Calu3 (cell line): ENCODE results near the gene HIVEP2. TPM values are rescaled to one million over a fixed set of nuclear protein-coding genes. Genes with fewer than 3 reads are reported as not detected.

Experiments used
- BruUV-seq: library from RNA; stranded (reverse); fragments of 400-500 nt; replicated peaks from 2 replicates; lab custom pipeline; 2021; lab: Mats Ljungman, UMichigan
- CTCF ChIA-PET: fragments of 300-600 bp; sonication (Branson Sonifier 250); formaldehyde crosslinking; loops from one replicate; lab custom pipeline; 2022; ENCODE audit warnings: antibody characterized with exemption; lab: Charles Lee
- DNase-seq: peaks from one replicate; pipeline ENCODE4 v3.0.0; 2022
- H3K27ac Mint-ChIP-seq: one replicate; pipeline ENCODE4 v1.8.0; 2022; ENCODE audit warnings: mixed read lengths; ENCODE audit not compliant: unreplicated experiment
- H3K27me3 Mint-ChIP-seq: one replicate; pipeline ENCODE4 v1.8.0; 2022; ENCODE audit warnings: mixed read lengths; ENCODE audit not compliant: unreplicated experiment
- H3K36me3 Mint-ChIP-seq: one replicate; pipeline ENCODE4 v1.8.0; 2022; ENCODE audit warnings: mild to moderate bottlenecking, moderate library complexity, mixed read lengths; ENCODE audit not compliant: insufficient read depth, unreplicated experiment
- H3K4me1 Mint-ChIP-seq: one replicate; pipeline ENCODE4 v1.8.0; 2022; ENCODE audit warnings: mild to moderate bottlenecking, low read depth, mixed read lengths; ENCODE audit not compliant: unreplicated experiment
- H3K4me3 Mint-ChIP-seq: one replicate; pipeline ENCODE4 v1.8.0; 2022; ENCODE audit warnings: mild to moderate bottlenecking, low read depth, moderate library complexity, mixed read lengths; ENCODE audit not compliant: unreplicated experiment
- H3K9me3 Mint-ChIP-seq: one replicate; pipeline ENCODE4 v1.8.0; 2022; ENCODE audit warnings: low read depth, mixed read lengths; ENCODE audit not compliant: unreplicated experiment
- intact Hi-C: fragments of 100-400 bp; cut with micrococcal nuclease; formaldehyde crosslinking; loops from one replicate; pipeline ENCODE4 v1.10.0; 2022; ENCODE audit not compliant: unreplicated experiment
- total RNA-seq: library from RNA; stranded (reverse); gene quantifications from 2 replicates; pipeline ENCODE4 v1.2.3, GENCODE V29; 2022
- TF ChIP-seq, protein P1 (sequence below): fragments of 200-600 bp; IDR thresholded peaks from one replicate; pipeline ENCODE4 v1.8.0; 2022; ENCODE audit warnings: antibody characterized with exemption; ENCODE audit not compliant: unreplicated experiment

The HIVEP2 gene
- total RNA-seq, 1 experiment from 2014 or later: 18.4 TPM

DNA sequence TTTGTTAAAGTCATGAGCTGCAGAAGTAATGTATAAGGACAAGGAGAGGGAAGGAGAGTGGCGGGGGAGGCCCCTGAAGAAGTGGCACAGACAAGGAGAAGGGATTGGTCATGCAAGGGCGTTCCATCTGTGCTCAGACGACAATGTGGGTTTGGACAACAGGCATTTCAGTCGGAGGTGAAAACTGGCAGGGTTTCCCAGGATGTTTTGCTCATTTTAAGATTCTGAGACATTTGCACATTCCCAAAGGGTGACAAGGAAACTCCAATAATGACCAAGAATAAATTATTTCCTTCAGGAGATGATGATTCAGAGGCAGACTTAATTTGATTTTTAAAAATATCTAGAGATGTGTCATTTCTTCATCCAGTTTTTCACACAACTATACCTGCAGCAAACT, 181.8 kb downstream of the HIVEP2 start:
- CTCF ChIA-PET: no interaction called here
- intact Hi-C loops: no loop called here
- no TSS peak for BruUV-seq
- H3K9me3 Mint-ChIP-seq: no peaks in the 10 kb centered on the region
- no peak overlapping the region for H3K27ac Mint-ChIP-seq
- TF ChIP-seq, protein P1, sequence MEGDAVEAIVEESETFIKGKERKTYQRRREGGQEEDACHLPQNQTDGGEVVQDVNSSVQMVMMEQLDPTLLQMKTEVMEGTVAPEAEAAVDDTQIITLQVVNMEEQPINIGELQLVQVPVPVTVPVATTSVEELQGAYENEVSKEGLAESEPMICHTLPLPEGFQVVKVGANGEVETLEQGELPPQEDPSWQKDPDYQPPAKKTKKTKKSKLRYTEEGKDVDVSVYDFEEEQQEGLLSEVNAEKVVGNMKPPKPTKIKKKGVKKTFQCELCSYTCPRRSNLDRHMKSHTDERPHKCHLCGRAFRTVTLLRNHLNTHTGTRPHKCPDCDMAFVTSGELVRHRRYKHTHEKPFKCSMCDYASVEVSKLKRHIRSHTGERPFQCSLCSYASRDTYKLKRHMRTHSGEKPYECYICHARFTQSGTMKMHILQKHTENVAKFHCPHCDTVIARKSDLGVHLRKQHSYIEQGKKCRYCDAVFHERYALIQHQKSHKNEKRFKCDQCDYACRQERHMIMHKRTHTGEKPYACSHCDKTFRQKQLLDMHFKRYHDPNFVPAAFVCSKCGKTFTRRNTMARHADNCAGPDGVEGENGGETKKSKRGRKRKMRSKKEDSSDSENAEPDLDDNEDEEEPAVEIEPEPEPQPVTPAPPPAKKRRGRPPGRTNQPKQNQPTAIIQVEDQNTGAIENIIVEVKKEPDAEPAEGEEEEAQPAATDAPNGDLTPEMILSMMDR: no peak
- no peak overlapping the region for H3K4me3 Mint-ChIP-seq
- no peak for DNase-seq
- no peaks in the 10 kb centered on the region for H3K4me1 Mint-ChIP-seq
- H3K36me3 Mint-ChIP-seq: peaks cover 8% of the 10 kb centered on the region
- no peaks in the 10 kb centered on the region for H3K27me3 Mint-ChIP-seq

DNA sequence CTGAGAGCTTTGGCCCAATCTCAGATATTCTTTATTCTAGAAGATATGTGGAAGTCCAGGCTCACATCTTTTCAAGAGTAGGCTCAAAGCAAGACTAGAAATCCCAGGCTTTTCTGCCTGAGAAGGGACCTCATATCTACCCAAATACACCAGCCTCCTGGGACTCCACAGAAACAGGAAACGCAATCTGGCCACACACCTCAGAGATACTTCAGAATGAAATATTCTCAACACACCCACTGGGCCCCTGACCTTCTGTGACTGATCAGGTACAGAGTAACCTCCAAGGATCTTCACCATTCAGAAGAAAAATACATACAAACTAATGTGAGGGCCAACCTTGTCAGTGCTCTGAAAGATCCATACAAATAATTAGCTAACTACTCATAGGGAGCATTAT, 183.2 kb downstream of the HIVEP2 start:
- H3K4me1 Mint-ChIP-seq: peaks cover 4% of the 10 kb centered on the region
- intact Hi-C loops: no loop called here
- BruUV-seq: no TSS peak

DNA sequence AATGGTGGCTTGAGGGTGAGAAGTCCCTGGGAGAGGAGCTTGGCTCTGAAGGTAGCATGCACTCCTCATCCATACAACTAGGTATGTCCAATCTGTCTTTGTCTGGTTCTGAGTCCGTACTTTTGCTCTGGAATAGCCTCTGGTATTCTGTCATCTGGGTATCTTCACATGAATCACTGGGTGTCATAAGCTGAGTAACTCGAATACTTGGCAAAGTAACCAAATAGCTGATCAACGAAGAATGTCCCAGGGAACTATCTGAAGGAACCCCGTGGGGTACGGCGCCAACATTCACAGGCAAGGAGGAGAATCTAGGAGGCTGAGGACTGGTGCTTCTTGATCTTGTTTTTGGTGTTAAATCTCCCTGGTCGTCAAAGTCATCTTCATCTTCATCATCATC, 184.8 kb downstream of the HIVEP2 start:
- BruUV-seq: no TSS peak
- Mint-ChIP-seq H3K27ac (no peak overlapping the region), H3K4me1 (peaks cover 20% of the 10 kb centered on the region), H3K4me3 (no peak overlapping the region), H3K27me3 (no peaks in the 10 kb centered on the region), H3K9me3 (no peaks in the 10 kb centered on the region), H3K36me3 (peaks cover 21% of the 10 kb centered on the region)
- intact Hi-C loops: no loop called here
- DNase-seq: no peak
- CTCF ChIA-PET: no interaction called here
- TF ChIP-seq, protein P1: no peak

More for the DNA sequence above, 183.2 kb downstream of the HIVEP2 start:
- H3K27me3 Mint-ChIP-seq: no peaks in the 10 kb centered on the region
- H3K27ac Mint-ChIP-seq: no peak overlapping the region
- TF ChIP-seq, protein P1: no peak
- no peak overlapping the region for H3K4me3 Mint-ChIP-seq
- peaks cover 10% of the 10 kb centered on the region for H3K36me3 Mint-ChIP-seq
- H3K9me3 Mint-ChIP-seq: no peaks in the 10 kb centered on the region
- CTCF ChIA-PET: no interaction called here
- no peak for DNase-seq

DNA sequence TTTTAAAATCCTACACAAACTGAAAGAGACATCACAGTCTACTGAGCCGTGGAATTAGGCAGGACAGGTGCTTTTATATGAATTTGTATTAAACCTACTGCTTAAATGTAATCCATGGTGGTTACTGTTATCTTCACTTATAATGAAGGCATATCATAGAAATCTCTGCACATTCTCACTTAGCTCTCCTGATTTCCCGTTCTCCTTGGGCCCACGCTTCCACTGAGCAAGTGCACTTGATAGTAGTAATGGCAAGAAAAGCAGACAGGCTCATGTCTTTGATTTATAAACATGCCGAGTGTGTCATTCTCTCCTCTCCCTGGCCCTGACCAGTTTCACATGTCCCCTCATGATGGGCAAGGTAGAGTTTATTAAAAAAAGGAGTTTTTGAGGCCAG, 186.3 kb downstream of the HIVEP2 start:
- BruUV-seq: no TSS peak
- no peak for DNase-seq
- H3K4me1 Mint-ChIP-seq: peaks cover 22% of the 10 kb centered on the region
- intact Hi-C loops: loop anchor here (5.0 to 10.0 kb wide), 2 partner anchors 109 to 166 kb away; no protein-coding TSS in a partner anchor
- H3K27me3 Mint-ChIP-seq: no peaks in the 10 kb centered on the region
- no peak overlapping the region for H3K27ac Mint-ChIP-seq
- CTCF ChIA-PET: no interaction called here
- no peak overlapping the region for H3K4me3 Mint-ChIP-seq
- H3K36me3 Mint-ChIP-seq: peaks cover 21% of the 10 kb centered on the region
- no peaks in the 10 kb centered on the region for H3K9me3 Mint-ChIP-seq
- TF ChIP-seq, protein P1: no peak
